GM19463 (cell line): ENCODE measurements around the gene SV2B.
"Not testable (repeated sequence)": the region's sequence is repeated elsewhere in the genome, so short reads cannot be mapped to it uniquely, and the experiment has no call there.

Experiments
- ATAC-seq: cut with Tn5 transposase; IDR thresholded peaks from one replicate; pipeline ENCODE4 v1.9.1; 2021; ENCODE audit warnings: mild to moderate bottlenecking, moderate library complexity; ENCODE audit not compliant: unreplicated experiment

Gene SV2B, protein sequence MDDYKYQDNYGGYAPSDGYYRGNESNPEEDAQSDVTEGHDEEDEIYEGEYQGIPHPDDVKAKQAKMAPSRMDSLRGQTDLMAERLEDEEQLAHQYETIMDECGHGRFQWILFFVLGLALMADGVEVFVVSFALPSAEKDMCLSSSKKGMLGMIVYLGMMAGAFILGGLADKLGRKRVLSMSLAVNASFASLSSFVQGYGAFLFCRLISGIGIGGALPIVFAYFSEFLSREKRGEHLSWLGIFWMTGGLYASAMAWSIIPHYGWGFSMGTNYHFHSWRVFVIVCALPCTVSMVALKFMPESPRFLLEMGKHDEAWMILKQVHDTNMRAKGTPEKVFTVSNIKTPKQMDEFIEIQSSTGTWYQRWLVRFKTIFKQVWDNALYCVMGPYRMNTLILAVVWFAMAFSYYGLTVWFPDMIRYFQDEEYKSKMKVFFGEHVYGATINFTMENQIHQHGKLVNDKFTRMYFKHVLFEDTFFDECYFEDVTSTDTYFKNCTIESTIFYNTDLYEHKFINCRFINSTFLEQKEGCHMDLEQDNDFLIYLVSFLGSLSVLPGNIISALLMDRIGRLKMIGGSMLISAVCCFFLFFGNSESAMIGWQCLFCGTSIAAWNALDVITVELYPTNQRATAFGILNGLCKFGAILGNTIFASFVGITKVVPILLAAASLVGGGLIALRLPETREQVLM

DNA sequence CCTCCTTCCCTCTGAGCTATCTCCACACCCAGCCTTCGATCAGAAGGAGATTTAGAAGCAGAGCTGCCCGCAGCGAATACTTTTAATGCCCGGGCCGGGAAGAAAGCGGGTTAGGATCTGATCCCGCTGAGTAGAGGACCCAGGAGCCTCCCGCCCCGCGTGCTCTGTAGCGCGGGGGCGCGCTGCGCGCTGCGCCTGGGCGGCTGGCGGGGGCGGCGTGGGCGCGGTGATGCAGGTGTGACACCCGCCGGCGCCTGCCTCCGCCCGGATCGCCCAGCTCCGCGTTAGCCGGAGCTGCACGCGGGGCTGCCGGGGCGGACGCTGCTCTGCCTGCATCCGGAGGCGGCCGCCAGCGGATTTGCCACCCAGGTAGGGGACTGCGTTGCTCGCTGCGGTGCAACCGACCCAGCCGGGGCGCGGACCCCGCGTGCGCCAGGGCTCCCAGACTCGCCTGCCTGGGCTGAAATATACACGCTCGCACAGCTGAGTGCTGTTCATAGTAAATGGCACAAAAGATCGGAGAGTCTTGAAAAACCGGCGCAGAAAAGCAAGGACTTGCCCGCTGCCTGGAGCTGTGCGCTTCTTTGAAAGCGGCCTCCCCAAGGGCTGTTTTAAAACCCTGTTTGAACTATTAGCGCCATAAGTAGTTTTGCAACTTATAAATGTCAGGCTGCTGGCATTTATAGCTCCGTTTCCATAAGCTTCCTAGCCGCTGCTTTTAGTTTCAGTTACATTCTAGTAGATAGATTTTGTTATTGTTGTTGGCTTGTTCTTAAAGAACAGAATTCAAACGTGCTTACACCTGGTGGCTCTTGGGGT lies at the start of gene SV2B:
TSS of gene SV2B (plus strand) at position 263 of the 819 bp plus-strand sequence. CDS start 126,007 bp downstream, outside the sequence.
- peak; percentile 63 for ATAC-seq

DNA sequence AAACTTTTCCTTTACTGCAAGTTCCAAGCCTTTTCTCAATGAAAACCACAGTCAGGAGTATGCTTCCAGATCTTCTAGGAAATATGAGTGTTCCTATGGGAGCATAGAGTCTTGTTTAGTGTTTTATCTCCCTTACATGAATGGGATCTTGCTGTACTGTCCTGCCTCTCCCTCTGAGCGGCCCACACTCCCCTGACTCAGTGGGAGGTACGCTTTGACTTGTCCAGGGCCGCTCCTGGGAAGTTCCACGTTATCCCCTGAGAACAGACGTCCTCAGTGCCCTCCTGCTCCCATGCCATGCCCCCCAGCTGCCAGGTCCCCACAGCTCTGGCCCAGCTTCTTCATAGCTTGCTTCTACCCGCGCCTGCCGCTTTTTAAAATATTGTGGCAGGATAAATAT lies 48.8 kb upstream of the SV2B start:
- no peak for ATAC-seq

DNA sequence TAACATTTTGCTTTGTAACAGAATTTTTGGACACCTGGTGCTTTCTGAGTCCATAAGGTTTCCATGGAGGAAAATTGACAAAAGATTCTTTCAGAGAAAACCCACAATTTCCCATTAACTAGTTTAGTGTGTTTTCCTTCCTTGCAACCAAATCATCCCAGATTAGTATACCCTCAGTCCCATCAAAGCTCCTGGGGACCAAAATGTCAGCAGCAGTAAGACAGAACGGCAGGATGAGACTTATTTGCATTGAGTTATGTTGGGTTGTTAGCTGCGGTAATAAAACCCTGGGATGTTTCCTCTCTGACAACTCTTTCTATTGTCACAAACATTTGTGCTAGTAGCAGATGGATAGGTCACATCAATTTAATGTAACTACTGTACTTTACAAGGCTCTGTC lies 45.2 kb upstream of the SV2B start:
- ATAC-seq, result no peak

DNA sequence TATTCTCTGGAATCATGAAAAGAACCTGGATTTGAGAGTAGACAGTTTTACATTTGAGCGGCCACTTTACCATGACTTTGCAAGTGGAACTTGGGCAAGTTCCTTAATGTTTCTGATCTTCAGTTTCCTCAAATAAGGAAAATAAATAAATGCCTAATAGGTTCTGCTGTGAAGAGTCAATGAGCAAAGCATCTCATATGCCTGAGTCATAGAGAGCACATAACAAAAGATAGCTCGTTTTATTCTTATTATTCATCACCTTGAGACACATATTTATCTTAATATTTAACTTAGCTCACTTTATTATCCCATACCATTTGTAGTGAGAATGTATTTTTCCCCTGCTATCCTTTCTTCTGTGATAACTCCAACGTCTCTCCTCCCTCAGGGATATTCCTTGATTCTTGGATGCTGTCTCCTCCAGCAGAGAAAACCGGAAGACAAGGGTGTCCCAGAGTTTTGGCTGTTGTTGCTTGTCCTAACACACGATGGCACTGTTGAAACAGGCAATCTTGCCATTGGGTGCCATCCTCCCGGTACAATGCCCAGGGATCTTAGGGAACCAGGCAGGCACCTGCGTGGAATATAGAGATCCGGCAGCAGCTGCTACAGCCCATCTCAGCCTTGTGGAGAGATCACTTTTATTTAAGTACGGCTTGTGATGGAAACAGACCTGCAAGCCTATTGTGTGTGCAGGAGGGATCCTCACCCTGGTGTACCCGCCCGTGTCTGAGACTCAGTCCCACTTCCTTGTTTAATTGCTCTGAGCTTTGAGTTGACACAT lies 44.3 kb upstream of the SV2B start:
- peak; percentile 54 for ATAC-seq

DNA sequence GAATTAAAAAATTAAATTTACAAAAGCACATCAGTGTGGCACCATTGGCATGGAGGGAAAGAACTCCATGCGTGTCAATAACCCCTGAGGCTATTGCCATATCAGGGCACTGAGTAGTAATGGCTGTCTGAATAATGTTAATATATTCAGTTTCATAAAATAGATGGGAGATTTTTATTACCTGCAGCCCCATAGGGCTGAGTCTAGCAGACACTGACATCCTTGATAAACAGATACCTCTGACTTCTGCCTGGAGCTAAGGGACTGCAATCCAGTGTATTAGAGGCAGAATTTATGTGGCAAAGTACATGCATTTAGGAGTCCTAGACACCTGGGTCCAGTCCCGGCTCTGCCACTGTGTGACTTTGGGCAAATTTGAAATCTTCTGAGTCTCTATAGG lies 38.8 kb upstream of the SV2B start:
- no peak for ATAC-seq

DNA sequence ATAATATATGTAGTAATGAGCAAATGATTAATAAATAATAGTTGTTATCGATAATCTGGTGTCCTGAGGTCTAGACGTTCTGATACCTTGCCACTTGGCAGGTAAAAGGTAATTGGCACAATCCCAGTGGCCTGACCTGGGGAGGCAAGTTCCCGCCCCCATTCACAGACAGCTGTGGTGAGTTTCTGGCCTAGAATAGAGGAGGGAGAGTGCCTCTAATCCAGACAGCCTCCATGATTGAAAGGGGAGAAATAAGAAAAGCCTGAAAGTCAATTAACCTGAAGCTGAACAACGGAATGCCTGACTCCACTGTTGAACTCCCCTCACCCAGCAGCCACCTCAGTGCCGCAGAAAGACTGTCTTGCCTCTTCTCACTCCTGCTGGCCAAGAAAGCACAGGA lies 38.1 kb upstream of the SV2B start:
- ATAC-seq, result no peak

DNA sequence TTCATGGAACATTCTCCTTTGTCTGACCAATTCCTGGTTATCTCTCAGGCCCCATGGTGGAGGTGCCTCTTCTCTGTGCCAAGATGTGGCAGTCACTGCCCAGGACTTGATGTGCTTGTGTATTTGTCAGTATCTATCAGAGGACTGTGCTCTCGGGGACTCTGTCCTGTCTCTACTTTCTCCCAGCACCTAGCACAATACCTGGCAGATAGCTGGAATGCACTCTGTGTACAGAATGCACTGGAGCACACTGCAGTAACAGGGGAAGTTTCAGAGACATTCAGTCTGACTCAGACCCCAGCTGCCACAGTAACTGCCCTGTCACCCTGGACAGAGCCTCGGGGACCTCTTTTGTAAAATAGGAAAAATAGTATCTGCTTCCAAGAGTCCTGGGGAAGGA lies 34.6 kb upstream of the SV2B start:
- ATAC-seq, result no peak

DNA sequence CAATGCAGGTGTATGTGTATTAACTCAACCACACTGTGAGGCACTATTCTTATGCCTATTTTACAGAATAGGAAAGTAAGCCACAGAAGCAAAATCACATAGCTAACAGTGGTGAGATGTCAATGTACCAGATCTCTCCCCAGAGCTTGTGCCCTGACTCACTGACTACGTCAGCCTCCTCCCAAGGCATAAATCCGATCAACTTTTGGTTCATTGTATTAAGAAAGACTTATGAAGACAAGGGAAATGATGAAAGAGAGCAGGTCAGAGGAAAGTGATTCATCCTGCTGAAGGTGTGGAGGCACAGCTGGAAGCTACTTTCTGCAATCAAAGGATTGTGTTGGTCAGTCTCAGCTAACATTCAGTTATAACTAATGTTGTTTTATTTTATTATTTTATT lies 33.0 kb upstream of the SV2B start:
- ATAC-seq, result no peak

DNA sequence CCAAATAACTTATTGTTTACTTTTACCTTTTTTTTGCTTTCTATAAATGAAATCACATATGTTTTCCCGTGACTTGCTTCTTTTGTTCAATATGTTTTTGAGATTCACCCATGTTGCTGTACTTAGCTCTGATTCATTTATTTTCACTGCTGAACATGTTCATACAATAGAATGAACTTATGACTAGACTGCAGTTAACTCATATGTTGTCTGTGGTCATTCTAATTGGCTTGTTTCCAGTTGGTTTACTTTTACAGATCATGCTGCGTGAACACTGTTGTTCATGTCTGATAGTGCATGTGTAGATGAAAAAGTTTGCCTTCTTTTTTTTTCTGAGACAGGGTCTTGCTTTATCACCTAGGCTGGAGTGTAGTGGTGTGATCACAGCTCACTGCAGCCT lies 31.6 kb upstream of the SV2B start:
- ATAC-seq, result no peak

DNA sequence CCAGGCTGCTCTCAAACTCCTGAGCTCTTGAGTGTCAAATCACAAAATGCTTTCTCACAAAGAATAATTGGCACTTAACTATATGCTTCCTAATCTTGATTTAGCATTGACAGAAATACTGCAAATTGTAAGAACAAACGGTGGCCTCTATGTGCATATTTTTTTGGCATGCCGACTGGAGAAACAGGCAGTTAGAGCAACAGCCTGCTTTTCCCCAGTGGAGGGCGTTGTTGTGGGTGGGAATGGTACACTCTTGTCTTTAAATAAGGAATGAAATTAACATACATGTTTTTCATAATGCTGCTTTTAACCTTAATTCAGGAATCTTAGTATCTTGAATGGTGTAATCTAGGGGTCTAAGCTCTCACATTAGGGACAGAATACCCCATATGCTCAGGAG lies 31.1 kb upstream of the SV2B start:
- ATAC-seq, result no peak

DNA sequence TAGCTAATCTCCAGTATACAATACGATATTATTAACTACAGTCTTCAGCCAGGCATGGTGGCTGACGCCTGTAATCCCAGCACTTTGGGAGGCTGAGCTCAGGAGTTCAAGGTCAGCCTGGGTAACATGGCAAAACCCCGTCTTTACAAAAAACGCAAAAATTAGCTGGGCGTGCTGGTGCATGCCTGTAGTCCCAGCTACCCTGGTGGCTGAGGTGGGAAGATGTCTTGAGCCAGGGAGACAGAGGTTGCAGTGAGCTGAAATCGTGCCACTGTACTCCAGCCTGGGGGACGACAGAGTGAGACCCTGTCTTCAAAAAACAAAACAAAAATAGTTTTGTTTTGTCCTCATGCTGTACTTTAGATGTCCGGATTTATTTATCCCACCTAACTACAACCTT lies 29.2 kb upstream of the SV2B start:
- ATAC-seq, result no peak

DNA sequence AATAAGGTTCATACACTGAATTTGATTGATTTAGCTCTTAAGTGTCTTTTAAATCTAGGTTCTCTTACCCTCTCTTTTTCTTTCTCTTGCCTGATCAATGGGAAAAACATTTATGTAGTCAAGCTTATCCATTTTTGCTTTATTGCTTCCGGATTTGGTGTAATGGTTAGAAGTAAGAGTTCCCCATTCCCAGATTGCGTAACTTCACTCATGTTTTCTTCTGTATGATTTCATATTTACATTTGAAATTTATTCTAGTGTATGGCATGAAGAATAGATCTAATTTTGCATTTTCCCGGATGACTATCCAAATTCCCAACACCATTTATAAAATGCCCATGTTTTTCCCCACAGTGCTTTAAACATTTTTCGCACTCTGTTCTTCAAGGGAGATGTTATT lies 27.9 kb upstream of the SV2B start:
- no peak for ATAC-seq

DNA sequence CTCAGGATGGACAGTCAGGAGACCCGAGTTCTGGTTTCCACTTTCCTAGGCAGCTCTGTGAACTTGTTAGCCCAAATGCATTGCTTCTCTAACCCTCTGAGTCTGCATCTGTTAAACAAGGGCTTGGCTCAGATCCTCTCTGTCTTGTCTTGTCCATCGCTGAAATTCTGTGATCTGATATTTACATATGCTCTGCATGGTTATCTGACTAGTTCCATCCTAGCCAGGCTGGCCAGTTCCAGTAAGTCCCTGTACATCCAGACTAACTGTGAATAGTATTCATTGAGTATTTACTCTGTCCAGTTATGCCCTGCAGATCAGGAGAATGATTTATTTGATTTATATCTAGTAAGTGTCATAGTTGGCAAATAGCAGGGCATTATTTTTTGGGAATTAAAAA lies 27.0 kb upstream of the SV2B start:
- ATAC-seq, result no peak

DNA sequence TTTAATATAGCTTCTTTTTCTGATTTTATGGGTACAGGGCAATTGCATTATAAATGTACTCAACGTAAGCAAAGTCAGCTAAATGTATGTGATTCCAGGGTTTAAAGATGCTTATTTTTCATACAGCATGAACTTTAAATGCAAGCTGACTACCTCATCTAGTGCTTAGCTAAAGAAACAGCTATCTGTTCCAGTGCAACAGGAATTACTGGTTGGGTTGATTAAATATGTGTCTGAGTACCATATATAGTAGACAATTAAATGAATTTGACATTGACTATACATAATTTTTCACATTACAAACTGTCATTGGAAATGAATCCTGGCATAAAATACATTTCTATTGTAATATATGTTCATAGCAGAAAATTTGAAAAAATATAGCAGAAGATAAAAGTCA lies 26.3 kb upstream of the SV2B start:
- no peak for ATAC-seq

DNA sequence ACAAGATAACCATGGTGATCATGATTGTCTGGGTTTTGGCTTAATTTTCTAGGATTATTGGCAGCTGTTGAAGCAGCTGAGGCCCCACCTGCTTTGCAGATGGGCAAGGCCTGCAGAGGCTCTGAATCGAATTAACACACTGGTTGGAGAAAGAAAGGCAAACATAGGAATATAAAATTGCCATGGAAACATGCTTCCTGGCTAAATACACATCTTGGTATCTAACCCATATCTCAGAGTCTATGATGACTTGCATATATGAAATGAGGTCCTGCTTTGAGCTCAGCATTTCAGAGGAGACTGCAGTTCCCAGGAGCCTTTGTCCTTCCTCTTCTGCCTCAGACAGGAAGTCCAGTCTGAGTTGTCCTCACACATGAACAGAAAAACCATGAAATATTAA lies 24.3 kb upstream of the SV2B start:
- no peak for ATAC-seq

DNA sequence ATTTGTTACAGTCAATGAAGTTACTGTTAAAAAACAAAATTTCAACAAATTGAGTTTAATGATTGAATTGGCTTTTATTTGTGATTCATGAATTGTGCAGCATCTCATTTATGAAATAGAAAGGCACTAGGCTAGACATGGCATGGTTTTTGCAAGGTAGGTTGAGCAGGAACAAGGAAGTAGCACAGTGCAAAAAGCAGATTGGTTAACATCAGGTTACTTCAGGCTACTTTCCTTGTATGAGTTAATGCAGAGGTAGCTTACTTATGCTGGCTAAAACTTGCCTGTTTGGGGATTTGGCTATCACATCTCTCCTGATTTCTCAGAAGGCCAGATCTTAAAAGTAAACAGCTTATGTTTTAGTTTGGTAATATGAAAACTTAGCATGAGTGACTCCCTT lies 23.0 kb upstream of the SV2B start:
- no peak for ATAC-seq

DNA sequence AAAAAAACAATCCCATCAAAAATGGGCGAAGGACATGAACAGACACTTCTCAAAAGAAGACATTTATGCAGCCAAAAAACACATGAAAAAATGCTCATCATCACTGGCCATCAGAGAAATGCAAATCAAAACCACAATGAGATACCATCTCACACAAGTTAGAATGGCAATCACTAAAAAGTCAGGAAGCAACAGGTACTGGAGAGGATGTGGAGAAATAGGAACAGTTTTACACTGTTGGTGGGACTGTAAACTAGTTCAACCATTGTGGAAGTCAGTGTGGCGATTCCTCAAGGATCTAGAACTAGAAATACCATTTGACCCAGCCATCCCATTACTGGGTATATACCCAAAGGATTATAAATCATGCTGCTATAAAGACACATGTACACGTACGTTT lies 6.2 kb upstream of the SV2B start:
- not testable (repeated sequence) for ATAC-seq

DNA sequence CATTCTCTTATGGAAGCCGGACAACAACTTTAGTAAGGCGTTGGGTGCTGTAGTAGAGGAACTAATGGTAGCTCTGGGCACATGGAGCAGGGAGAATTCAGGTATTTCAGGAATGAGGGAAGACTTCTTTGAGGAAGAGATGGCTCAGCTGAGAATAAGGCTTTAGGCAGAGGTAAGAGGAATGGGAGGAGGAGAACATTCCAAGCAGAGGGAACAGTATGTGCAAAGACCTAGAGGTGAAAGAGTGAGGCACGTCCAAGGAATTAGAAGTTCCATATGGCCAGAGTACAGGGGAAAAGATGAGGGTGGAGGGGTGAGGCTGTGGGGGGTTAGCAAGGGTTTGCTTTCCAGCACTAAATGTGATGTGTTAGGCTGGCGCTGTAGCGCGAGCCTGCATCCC lies 1.6 kb upstream of the SV2B start:
- no peak for ATAC-seq

DNA sequence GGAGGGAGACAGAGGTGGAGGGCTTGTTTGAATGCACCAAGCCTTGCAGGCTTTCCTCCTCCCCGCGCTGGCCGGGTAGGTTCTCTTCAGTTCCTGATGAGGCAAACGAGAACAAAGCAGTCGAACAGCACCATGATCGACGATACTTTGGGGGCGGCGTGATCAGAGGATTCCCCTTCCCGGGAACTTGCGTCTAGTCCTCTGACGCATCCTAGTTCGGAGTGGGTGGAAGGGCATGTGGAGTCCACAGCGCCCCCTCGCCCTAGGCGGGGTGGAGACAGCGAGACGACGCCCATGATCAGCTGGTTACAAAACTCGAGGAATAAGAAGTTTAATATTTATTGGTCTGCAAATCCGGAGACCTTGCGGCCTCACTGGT lies 452 bp upstream of the SV2B start:
- ATAC-seq, result peak; percentile 22

DNA sequence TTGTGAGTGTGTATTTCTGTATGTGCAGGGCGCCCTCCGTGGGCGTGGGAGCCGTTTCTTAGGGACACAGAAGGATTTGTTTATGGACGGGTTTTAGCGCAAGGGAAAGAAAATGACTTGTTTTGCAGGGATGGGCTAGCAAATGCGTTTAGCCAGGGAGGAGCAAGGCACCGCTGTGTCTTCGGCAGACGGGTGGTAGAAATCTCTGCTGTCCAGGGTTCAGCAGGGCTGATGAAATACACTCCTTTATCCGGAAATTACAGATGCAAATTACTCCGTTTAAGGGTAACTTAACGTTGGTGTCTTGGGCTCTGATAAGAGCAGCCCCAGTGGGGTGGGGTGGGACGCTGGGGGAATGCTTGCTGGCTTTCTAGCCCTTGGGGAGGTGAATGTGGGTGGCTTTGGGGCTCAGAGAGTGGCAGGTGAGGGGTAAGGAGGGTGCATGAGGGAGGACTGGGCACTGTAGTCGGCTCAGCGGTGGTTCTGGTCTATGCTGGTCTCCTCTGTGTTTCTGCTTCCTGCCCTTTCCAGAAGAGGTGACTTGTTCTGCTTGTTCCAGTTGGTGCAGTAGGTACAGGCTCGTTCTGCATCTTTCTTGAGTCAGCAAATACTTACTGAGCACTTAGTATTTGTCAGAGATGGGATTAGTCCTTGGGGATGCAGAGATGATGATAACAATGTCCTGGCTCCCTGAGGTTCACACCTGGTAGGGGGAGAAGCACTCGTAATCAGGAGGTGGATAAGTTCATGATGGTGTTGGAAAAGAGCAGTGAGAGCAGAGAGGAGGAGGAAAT lies 954 bp downstream of the SV2B start:
- ATAC-seq, result no peak
